ENCODE measurements around the gene SLCO3A1.
A peak's percentile ranks its signal among the peaks of the same experiment; 100 is the strongest.

Gene SLCO3A1

GRCh38 chr15:91853511-91853947 lies at the start of gene SLCO3A1:
Gene SLCO3A1, plus strand, starts transcription at chr15:91853708.
- peak in 1 of 2 experiments; percentile 56 for DNase-seq (ENCODE audit: low read depth in 2 of 2)

- DNase-seq (ENCODE audit: low read depth in 2 of 2) = no peak
Measured at GRCh38 chr15:91807122-91807521, 46.4 kb upstream of the SLCO3A1 start.

GRCh38 chr15:91813924-91814323 lies 39.6 kb upstream of the SLCO3A1 start:
- no peak for DNase-seq (ENCODE audit: low read depth in 2 of 2)

GRCh38 chr15:91816942-91817341 lies 36.6 kb upstream of the SLCO3A1 start:
- DNase-seq (ENCODE audit: low read depth in 2 of 2) = no peak

GRCh38 chr15:91821458-91821857 lies 32.0 kb upstream of the SLCO3A1 start:
- no peak for DNase-seq (ENCODE audit: low read depth in 2 of 2)

GRCh38 chr15:91824256-91824655 lies 29.3 kb upstream of the SLCO3A1 start:
- DNase-seq (ENCODE audit: low read depth in 2 of 2) = no peak

- no peak for DNase-seq (ENCODE audit: low read depth in 2 of 2)
Measured at GRCh38 chr15:91826443-91826842, 27.1 kb upstream of the SLCO3A1 start.

- DNase-seq (ENCODE audit: low read depth in 2 of 2) = no peak
Measured at GRCh38 chr15:91833056-91833455, 20.5 kb upstream of the SLCO3A1 start.

- DNase-seq (ENCODE audit: low read depth in 2 of 2) = no peak
Measured at GRCh38 chr15:91839867-91840266, 13.6 kb upstream of the SLCO3A1 start.

GRCh38 chr15:91841861-91842260 lies 11.6 kb upstream of the SLCO3A1 start:
- DNase-seq (ENCODE audit: low read depth in 2 of 2) = no peak

GRCh38 chr15:91844341-91844740 lies 9.2 kb upstream of the SLCO3A1 start:
- DNase-seq (ENCODE audit: low read depth in 2 of 2) = no peak

GRCh38 chr15:91844928-91845327 lies 8.6 kb upstream of the SLCO3A1 start:
- DNase-seq (ENCODE audit: low read depth in 2 of 2) = no peak

- no peak for DNase-seq (ENCODE audit: low read depth in 2 of 2)
Measured at GRCh38 chr15:91845720-91846119, 7.8 kb upstream of the SLCO3A1 start.

- DNase-seq (ENCODE audit: low read depth in 2 of 2) = no peak
Measured at GRCh38 chr15:91849180-91849579, 4.3 kb upstream of the SLCO3A1 start.

GRCh38 chr15:91849749-91850161 lies 3.8 kb upstream of the SLCO3A1 start:
- no peak for DNase-seq (ENCODE audit: low read depth in 2 of 2)

GRCh38 chr15:91852741-91853510 lies 582 bp upstream of the SLCO3A1 start:
- DNase-seq (ENCODE audit: low read depth in 2 of 2) = peak in 1 of 2 experiments; percentile 52

GRCh38 chr15:91853948-91854638 lies 585 bp downstream of the SLCO3A1 start:
- DNase-seq (ENCODE audit: low read depth in 2 of 2) = no peak

GRCh38 chr15:91854639-91854990 lies 1.1 kb downstream of the SLCO3A1 start:
- DNase-seq (ENCODE audit: low read depth in 2 of 2) = no peak

- DNase-seq (ENCODE audit: low read depth in 2 of 2) = no peak
Measured at GRCh38 chr15:91855241-91855640, 1.7 kb downstream of the SLCO3A1 start.

- no peak for DNase-seq (ENCODE audit: low read depth in 2 of 2)
Measured at GRCh38 chr15:91855684-91856489, 2.4 kb downstream of the SLCO3A1 start.

GRCh38 chr15:91857224-91857585 lies 3.7 kb downstream of the SLCO3A1 start:
- no peak for DNase-seq (ENCODE audit: low read depth in 2 of 2)

- DNase-seq (ENCODE audit: low read depth in 2 of 2) = no peak
Measured at GRCh38 chr15:91857772-91858171, 4.3 kb downstream of the SLCO3A1 start.

GRCh38 chr15:91860498-91860897 lies 7.0 kb downstream of the SLCO3A1 start:
- DNase-seq (ENCODE audit: low read depth in 2 of 2) = no peak

All from stimulated activated CD4-positive, alpha-beta T cell treated with anti-CD3 and anti-CD28 coated beads, Interleukin-12 subunit alpha, Interleukin-12 subunit beta, amount 100 ng/mL, for 24 hours (primary cell).